Upper lobe of right lung (tissue), 1 donor: ENCODE results near the gene GRB2. TPM values are rescaled to one million over a fixed set of nuclear protein-coding genes. Genes with fewer than 3 reads are reported as not detected.
"Not testable (repeated sequence)": the region's sequence is repeated elsewhere in the genome, so short reads cannot be mapped to it uniquely, and the experiment has no call there.

Experiments used
- ATAC-seq: fragments of 200-7000 bp; cut with Tn5 transposase; one replicate; pipeline ENCODE4 v1.9.1; 2020; ENCODE audit warnings: mild to moderate bottlenecking, moderate library complexity
- DNase-seq: peaks from one replicate; pipeline ENCODE4 v3.0.0-alpha.2; 2020
- H3K27ac ChIP-seq: fragments of 200-600 bp; one replicate; pipeline ENCODE4 v1.8.0; 2022
- H3K27me3 ChIP-seq: fragments of 200-600 bp; one replicate; pipeline ENCODE4 v1.8.0; 2022; ENCODE audit warnings: mild to moderate bottlenecking
- H3K36me3 ChIP-seq: fragments of 200-600 bp; one replicate; pipeline ENCODE4 v1.8.0; 2022
- H3K4me1 ChIP-seq: fragments of 200-600 bp; one replicate; pipeline ENCODE4 v1.8.0; 2022
- H3K4me3 ChIP-seq: fragments of 200-600 bp; one replicate; pipeline ENCODE4 v1.8.0; 2022; ENCODE audit warnings: mild to moderate bottlenecking
- H3K9me3 ChIP-seq: fragments of 200-600 bp; one replicate; pipeline ENCODE4 v1.8.0; 2022
- CTCF ChIP-seq: fragments of 200-600 bp; IDR thresholded peaks from one replicate; pipeline ENCODE4 v1.8.0; 2022; ENCODE audit warnings: antibody characterized with exemption
- intact Hi-C: fragments of 100-400 bp; cut with DNase I; formaldehyde crosslinking; loops from one replicate; pipeline ENCODE4 v1.11.0; 2022
- long read RNA-seq: library from polyadenylated mRNA; unstranded; transcript quantifications from one replicate; pipeline ENCODE4 v2.0.0, GENCODE V29; 2021
- total RNA-seq: library from RNA; stranded (reverse); fragmentation: NEBNext Ultra II Directional; extraction: Animal tissue kit (Norgen Biotek cat#: 25700); gene quantifications from one replicate; pipeline ENCODE4 v1.2.1, GENCODE V29; 2021
- donor health status: DM: no; HTN: yes; CAD: no; lungs with severe emphysema.

Gene GRB2
- 139 TPM for total RNA-seq
- long read RNA-seq, transcript GRB2-202 (6 exons, 3,248 nt): major isoform, 258 of 347 reads
- long read RNA-seq, transcript GRB2-205 (5 exons, 3,182 nt): minor isoform, 12 of 347 reads
- long read RNA-seq, partial matches to known transcripts: 11 of 347 reads
- long read RNA-seq, other reads (novel, unspliced or antisense): 65 of 347 reads

DNA sequence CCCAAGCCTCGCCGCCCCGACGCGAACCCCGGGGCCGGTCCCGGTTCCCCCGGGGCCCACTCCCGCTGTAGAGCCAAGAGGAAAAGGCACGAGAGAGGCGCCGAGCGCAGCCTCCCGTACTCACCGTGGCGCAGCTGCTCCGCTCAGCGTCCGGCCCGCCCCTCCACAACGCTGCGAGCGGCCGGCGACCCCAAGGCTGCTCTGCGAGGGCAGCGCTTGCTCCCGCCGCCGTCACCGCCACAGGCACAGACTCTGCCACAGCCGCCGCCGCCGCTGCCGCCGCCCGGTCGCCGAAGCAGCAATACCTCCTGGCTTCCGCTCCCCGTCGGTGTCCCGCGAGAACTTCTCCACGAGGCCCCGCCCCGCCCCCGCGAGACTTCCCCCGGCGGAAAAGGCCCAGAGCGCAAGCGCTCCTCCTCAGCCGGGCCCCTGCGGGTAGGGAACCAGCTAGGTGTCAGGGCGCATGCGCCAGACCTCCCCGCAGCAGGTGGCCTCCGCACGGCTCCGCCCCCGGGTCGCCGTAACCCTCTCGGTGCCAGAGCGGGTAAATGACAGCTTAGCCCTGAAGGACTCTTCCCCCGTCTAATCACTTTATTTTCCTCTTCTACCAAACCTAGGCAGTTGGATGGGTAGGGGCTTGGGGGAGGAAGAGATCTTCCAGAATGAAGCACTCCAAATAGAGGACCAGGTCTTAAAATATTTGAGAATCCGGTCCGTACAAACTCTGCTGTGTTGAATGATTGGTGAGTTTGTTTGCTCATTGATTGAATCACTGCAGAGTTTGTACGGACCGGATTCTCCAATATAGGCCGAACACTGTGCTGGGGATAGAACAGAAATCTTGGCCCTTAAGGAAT, at the start of gene GRB2:
Gene GRB2 (minus strand): TSS at position 314 of the 857 bp plus-strand sequence. CDS start 12,050 bp downstream, outside the sequence.
- H3K36me3 ChIP-seq: no peaks in the 10 kb centered on the region
- H3K27me3 ChIP-seq: no peaks in the 10 kb centered on the region
- peaks cover 31% of the 10 kb centered on the region for H3K4me1 ChIP-seq
- DNase-seq: peak; percentile 100
- H3K4me3 ChIP-seq: peak within 1 kb of the TSS; percentile 99
- H3K27ac ChIP-seq: peak within 1 kb of the TSS; percentile 95
- no peaks in the 10 kb centered on the region for H3K9me3 ChIP-seq
- ATAC-seq: peak; percentile 97
- intact Hi-C loops: loop anchor here (2.0 kb wide), 1 partner anchor 83 kb away; no protein-coding TSS in a partner anchor
- no peak for TF ChIP-seq CTCF

DNA sequence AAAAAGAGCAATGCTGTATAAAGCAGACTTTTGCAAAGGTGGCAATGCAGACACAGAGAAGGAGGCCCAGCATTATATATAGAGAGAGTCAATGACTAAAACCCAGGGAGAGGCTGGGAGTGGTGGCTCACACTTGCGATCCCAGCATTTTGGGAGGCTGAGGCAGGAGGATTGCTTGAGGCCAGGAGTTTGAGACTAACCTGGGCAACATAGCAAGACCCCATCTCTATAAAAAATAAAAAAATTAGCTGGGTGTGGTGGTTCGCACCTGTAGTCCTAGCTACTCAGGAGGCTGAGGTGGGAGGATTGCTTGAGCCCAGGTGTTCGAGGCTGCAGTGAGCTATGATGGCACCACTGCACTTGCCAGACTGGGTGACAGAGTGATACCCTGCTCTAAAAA, 49.2 kb upstream of the GRB2 start:
- H3K27me3 ChIP-seq, H3K27ac ChIP-seq, H3K4me3 ChIP-seq, H3K9me3 ChIP-seq, intact Hi-C loops, DNase-seq, ATAC-seq, H3K36me3 ChIP-seq: not testable (repeated sequence)
- peaks cover 18% of the 10 kb centered on the region for H3K4me1 ChIP-seq

- H3K27me3 ChIP-seq: no peaks in the 10 kb centered on the region
- TF ChIP-seq CTCF: no peak
- no peaks in the 10 kb centered on the region for H3K36me3 ChIP-seq
- no peak overlapping the region for H3K27ac ChIP-seq
- H3K4me3 ChIP-seq: no peak overlapping the region
- intact Hi-C loops: no loop called here
- peaks cover 16% of the 10 kb centered on the region for H3K4me1 ChIP-seq
- ATAC-seq (no peak), DNase-seq (no peak)
- no peaks in the 10 kb centered on the region for H3K9me3 ChIP-seq
These were observed 48.7 kb upstream of the GRB2 start for GRCh38 chr17:75454193-75454592.

GRCh38 chr17:75450270-75450669, 44.8 kb upstream of the GRB2 start:
- H3K36me3 ChIP-seq: no peaks in the 10 kb centered on the region
- no peak for TF ChIP-seq CTCF
- intact Hi-C loops: no loop called here
- H3K4me1 ChIP-seq: no peaks in the 10 kb centered on the region
- H3K4me3 ChIP-seq: no peak overlapping the region
- no peak overlapping the region for H3K27ac ChIP-seq
- ATAC-seq (no peak), DNase-seq (no peak)
- H3K9me3 ChIP-seq: no peaks in the 10 kb centered on the region
- H3K27me3 ChIP-seq: no peaks in the 10 kb centered on the region

GRCh38 chr17:75447951-75448856, 42.7 kb upstream of the GRB2 start:
- DNase-seq (no peak), ATAC-seq (no peak)
- Histone ChIP-seq H3K9me3 (no peaks in the 10 kb centered on the region), H3K27me3 (no peaks in the 10 kb centered on the region), H3K27ac (no peak overlapping the region), H3K4me3 (no peak overlapping the region), H3K36me3 (no peaks in the 10 kb centered on the region), H3K4me1 (no peaks in the 10 kb centered on the region)
- intact Hi-C loops: no loop called here
- no peak for TF ChIP-seq CTCF

DNA sequence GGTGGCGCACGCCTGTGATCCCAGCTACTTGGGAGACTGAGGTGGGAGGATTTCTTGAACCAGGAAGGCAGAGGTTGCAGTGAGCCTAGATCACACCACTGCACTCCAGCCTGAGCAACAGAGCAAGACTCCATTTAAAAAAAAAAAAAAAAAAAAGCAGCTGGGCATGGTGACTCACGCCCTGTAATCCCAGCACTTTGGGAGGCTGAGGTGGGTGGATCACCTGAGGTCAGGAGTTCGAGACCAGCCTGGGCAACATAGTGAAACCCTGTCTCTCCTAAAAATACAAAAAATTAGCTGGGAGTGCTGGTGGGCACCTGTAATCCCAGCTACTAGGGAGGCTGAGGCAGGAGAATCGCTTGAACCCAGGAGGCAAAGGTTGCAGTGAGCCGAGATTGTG, 40.4 kb upstream of the GRB2 start:
- ATAC-seq, H3K27me3 ChIP-seq, DNase-seq, intact Hi-C loops, H3K9me3 ChIP-seq, H3K4me3 ChIP-seq, H3K27ac ChIP-seq, H3K36me3 ChIP-seq: not testable (repeated sequence)
- peaks cover 13% of the 10 kb centered on the region for H3K4me1 ChIP-seq
